ENCODE results near the gene POLRMT. TPM values are rescaled to one million over a fixed set of nuclear protein-coding genes. Genes with fewer than 3 reads are reported as not detected.
"Not testable (repeated sequence)": the region's sequence is repeated elsewhere in the genome, so short reads cannot be mapped to it uniquely, and the experiment has no call there.

Gene POLRMT
- total RNA-seq (2014; rRNA removed; shearing (Covaris generic)) = 86.9 and 100 TPM in 2 replicates
- 40.1 and 41.5 TPM in 2 replicates for polyA plus RNA-seq (2015; cell fraction: cytosol; rRNA removed)
- polyA plus RNA-seq (2015; cell fraction: nucleus; rRNA removed) = 131 and 150 TPM in 2 replicates

DNA sequence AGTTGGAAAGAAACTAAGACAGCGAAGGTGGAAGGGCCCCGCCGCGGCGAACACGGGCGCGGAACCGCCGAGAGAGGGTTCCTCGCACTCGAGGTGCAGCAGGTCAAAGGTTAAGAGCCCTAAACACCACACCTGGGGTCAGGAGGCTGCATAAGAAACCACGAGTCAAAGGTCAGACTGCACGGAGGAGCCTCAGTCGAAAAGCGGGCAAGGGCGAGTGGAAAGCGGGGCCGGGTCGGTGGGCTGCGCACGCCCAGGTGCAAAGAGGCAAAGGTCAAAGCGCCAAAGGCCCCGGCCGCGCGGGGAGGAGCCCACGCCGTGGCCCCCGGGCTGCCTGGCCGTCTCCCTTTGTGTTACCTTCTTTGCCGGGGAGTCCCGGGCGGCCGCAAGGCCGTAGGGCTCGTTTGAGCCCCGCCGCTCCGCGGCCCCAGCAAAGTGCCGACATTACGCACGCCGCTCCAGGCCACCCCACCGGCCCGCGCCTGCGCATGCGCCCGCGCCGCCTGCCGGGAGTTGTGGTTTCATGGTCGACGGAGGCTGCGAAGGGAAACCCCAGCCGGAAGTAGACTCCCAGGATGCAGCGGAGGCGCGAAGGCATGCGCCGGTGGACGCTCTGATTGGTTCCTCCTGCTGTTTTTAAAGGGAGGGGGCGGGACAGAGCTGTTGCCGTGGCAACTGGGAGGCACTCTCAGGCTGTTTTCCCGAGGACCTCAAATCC lies at the start of gene POLRMT:
Gene POLRMT, minus strand, starts transcription at position 470 of the 718 bp plus-strand sequence. Its CDS starts 25 bp downstream, at position 445.
- peak; percentile 98 for DNase-seq (ENCODE audit: low read depth)

DNA sequence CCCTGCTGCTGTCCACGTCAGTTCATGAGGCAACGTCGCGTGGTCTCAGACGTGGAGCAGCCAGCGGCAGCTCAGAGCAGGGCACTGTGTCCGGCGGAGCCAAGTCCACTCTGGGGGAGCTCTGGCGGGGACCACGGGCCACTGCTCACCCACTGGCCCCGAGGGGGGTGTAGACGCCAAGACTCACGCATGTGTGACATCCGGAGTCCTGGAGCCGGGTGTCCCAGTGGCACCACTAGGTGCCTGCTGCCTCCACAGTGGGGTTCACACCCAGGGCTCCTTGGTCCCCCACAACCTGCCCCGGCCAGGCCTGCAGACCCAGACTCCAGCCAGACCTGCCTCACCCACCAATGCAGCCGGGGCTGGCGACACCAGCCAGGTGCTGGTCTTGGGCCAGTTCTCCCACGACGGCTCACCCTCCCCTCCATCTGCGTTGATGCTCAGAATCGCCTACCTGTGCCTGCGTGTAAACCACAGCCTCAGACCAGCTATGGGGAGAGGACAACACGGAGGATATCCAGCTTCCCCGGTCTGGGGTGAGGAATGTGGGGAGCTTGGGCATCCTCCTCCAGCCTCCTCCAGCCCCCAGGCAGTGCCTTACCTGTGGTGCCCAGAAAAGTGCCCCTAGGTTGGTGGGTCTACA lies 49.5 kb upstream of the POLRMT start:
- DNase-seq (ENCODE audit: low read depth) = no peak

- no peak for DNase-seq (ENCODE audit: low read depth)
These were observed 48.0 kb upstream of the POLRMT start for GRCh38 chr19:681029-682019.

DNA sequence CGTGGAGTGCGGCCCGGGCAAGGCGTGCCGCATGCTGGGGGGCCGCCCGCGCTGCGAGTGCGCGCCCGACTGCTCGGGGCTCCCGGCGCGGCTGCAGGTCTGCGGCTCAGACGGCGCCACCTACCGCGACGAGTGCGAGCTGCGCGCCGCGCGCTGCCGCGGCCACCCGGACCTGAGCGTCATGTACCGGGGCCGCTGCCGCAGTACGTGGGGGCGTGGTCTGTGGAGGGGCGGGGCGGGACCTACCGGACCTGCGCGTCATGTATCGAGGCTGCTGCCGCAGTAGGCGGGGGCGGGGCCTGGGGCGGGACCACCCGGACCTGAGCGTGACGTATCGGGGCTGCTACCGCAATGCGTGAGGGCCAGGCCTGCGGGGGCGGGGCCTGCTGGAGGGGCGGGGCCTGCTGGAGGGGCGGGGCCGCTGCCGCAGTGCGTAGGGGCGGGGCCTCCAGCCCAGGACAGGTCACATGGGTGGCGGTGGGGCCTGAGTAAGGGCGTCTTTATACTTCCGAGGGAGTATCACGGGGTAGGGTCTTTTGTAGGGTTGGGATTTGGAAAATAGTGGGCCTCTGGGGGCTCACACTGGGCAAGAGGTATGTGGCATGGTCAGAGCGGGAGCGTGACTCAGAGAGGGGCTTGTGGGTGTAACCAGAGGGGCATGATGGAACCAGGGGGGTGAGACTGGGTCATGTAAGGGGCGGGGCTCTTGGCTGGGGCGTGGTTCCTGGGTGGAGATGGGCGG lies 47.1 kb upstream of the POLRMT start:
- peak; percentile 86 for DNase-seq (ENCODE audit: low read depth)

DNA sequence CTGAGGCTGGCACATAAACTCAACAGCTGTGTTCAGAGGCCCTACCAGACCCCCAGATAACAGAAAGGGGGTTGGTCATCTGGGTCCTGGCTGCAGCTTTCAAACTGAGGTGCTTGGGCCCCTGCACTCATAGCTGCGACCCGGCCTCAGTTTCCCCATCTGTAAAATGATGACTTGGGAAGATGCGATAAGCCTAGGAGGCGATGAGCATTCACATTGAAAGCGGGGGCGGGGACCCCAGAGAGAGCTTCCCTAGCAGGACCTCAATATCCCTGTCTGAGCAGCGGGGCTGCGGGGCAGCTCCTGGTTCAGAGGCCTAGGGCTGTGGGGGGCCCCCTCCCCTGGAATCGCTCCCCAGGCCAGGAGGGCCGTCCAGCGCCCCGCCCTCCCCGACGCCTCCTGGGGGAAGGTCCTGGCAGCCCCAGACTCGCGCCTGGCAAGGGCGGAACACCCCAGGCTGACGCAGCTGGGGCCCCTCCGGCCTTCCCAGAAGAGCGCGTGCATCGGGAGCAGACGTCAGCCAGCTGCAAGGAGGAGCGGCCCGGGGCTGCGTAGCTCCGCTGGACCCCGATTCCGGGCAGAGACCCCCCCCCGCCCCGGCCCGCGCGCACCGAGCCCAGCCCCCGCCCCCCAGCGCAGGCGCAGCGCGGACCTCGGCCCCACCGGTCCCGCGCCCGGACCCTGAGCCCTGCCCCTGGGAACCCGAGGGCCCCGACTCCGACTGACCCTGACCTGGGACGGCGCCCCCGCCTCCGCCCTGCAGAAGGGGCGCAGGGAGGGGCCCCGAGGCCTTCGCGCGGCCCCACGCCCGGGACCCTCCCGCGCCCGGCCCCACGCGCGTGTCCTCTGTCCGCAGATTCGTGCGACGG lies 46.3 kb upstream of the POLRMT start:
- no peak for DNase-seq (ENCODE audit: low read depth)

DNA sequence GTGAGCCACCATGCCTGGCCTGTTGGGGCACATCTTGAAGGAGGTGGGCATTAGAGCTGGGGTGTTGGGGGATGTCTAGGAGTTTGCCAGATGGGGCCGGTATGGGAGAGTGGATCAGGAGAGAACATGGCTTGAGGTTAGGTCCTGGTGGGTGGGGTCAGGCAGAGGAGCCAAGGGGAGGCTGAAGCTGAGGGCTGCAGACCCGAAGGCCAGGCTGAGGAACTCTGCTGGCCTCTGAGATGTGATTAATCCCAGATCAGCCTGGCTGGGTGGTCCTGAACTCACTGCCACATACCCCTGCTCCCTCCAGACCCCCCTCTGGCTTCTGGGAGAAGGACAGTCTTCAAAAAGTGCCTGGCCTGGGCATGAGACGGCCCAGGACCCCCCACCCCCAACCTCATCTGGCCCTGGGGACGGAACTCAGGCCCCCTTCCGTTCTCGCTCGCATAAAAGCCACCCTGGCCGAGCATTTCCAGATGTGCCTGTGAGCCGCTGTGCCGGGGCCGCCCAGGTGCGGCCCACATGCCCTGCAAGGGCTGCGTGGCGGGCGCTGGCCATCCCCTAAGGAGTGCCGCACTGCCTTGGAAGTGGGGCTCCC lies 45.6 kb upstream of the POLRMT start:
- no peak for DNase-seq (ENCODE audit: low read depth)

DNA sequence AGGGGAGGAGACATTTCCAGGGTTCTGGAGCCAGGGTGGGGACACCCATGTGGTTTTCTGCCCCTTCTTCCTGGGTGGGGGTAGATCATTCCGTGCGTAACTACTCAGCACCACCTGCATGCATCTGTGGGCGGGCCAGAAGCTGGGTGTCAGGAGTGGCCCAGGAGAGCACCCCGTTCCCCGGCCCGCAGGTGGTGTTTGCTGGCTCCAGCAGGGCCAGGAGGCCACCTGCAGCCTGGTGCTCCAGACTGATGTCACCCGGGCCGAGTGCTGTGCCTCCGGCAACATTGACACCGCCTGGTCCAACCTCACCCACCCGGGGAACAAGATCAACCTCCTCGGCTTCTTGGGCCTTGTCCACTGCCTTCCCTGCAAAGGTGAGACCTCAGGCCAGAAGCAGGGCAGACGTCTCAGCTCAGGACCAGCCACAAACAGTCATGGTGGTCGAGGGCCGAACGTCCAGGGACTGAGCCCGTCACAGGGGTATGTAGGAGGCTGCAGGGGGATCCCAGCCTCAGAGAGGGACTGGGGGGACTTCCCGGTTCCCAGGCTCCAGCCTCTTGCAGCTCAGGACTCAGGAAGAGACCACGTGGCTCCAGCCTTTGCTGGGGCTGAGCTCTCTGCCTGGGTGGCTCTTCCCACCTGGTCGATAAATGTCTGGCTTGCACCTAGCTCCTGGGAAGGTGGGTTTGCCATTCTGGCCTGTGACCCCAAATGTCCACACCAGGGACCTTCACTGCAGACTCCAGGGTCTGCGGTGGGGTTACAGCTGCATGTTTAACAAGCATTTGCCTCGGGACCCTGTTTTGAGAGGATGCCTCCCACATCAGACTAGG lies 44.5 kb upstream of the POLRMT start:
- no peak for DNase-seq (ENCODE audit: low read depth)

- peak; percentile 73 for DNase-seq (ENCODE audit: low read depth)
These were observed 43.9 kb upstream of the POLRMT start for GRCh38 chr19:677201-677600.

DNA sequence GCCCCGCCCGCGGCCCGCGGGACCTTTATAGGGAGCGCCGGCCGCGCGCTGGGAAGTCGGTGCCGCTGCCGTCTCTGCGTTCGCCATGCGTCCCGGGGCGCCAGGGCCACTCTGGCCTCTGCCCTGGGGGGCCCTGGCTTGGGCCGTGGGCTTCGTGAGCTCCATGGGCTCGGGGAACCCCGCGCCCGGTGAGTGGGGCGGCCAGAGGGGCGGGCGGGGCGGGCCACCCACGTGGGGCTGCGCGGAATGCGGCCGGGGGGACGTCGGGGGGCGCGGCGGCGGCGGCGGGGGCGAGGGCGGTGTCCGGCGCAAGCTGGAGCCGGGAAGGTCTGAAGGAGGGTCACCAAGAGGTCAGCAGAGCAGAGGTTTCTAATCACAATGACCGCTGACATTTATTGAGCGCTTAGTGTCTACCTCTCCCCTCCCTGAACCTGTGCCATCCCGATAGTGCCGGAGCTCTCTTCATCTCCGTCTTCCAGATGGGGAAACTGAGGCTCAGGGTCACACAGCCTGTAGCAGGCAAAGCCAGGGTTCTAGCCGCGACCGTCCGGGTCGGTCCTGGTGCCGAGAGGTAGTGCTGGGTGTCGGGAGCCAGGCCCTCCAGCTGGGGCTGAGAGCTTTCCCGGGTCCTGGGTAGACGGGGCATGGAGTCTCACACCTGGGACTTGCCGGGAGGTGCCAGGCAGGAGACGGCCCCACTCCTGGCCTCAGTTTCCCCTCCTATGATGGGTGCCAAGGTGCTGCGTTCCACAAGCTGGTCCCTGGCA lies 43.2 kb upstream of the POLRMT start, which contains the start of gene FSTL3:
Gene FSTL3, plus strand, starts transcription at position 54 of the 767 bp plus-strand sequence. Its CDS starts 32 bp downstream, at position 86.
- DNase-seq (ENCODE audit: low read depth) = no peak

DNA sequence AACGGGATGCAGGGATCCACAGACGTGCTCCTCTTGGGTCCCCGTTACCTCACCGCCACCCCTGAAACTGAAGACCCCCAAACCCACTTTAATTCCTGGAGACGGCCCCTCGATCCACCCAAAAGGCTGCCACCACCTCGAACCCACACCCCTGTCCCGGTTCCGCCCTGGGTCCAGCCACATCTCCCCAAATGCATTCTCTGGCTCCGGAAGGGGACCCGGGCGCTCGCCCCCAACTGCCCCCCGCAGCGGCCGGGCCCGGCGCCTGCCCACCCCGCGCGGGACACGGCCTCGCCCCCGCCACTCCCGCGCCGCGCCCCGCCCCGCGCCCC lies 42.6 kb upstream of the POLRMT start:
- no peak for DNase-seq (ENCODE audit: low read depth)

DNA sequence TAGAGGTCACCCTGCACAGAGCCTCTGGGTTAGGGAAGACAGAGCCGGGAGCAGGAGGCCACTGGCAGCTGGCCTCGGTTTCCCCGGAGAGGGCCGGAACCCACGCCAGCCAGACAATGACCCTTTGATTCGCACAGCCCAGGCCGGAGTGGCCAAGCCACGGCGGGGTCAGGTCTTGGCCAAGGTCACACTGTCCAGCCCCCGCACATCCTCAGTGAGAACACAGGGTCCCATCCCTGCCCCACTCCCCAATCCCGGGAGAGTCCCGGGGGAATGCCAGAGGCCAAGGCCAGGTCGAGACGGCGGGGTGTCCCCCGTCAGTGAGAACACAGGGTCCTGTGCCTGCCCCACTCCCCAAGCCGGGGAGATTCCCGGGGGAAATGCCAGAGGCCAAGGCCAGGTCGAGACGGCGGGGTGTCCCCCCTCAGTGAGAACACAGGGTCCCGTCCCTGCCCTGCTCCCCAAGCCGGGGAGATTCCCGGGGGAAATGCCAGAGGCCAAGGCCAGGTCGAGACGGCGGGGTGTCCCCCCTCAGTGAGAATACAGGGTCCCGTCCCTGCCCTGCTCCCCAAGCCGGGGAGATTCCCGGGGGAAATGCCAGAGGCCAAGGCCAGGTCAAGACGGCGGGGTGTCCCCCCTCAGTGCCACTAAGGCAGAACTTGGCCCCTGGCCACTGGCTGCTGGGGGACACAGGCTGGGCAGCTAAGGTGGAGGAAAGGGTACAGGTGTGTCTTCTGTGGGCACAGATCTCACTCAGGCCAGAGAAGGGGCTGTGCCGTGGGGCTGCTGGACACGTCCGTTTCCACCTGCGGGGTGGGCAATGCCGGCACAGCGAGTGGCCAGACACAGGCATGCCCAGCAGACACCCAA lies 41.2 kb upstream of the POLRMT start:
- no peak for DNase-seq (ENCODE audit: low read depth)

GRCh38 chr19:670609-671075 lies 37.3 kb upstream of the POLRMT start:
- no peak for DNase-seq (ENCODE audit: low read depth)

DNA sequence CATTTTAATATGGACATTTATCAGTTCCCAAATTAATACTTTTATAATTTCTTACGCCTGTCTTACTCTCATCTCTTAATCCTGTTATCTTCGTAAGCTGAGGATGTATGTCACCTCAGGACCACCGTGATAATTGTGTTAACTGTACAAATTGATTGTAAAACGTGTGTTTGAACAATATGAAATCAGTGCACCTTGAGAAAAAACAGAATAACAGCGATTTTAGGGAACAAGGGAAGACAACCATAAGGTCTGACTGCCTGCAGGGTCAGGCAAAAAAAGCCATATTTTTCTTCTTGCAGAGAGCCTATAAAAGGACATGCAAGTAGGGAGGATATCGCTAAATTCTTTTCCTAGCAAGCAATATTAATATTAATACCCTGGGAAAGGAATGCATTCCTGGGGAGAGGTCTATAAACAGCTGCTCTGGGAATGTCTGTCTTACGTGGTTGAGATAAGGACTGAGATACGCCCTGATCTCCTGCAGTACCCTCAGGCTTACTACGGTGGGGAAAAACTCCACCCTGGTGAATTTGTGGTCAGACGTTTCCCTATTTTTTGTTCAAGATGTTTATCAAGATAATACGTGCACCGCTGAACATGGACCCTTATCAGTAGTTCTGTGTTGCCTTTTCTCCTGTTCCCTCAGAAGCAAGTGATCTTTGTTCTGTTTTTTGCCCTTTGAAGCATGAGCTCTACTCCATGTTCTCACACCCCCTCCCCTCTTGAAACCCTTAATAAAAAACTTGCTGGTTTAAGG lies 35.5 kb upstream of the POLRMT start:
- not testable (repeated sequence) for DNase-seq (ENCODE audit: low read depth)

GRCh38 chr19:666985-667573 lies 33.7 kb upstream of the POLRMT start:
- DNase-seq (ENCODE audit: low read depth) = not testable (repeated sequence)

DNA sequence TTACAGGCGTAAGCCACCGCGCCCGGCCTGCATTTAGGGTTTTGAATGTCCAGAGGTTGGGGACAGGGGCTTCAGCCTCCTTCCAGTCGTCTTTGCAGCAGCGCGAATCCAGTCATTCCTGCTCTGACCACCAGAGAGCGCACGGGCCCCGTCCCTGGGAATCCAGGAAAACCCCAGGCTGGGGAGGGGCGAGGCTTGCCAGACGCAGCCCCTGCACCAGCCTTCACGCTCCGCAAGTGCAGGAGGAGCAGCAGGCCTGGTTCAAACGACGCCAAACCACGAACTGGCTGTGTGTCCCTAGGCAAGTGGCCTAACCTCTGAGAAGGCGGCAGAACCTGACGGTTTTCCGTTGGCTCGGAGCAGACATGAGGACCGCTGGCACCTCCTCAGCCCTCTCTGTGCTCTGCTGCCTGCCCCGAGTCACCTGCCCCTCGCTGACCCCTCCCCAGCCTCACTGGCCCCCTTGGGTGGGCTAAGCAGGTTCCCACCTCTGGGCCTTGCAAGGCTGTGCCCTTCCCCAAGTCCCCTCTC lies 31.6 kb upstream of the POLRMT start:
- DNase-seq (ENCODE audit: low read depth) = peak; percentile 63

Measured in HT1080 (cell line).